Prostate gland (tissue), 2 donors: ENCODE measurements around the gene IRX2. TPM values are rescaled to one million over a fixed set of nuclear protein-coding genes. Genes with fewer than 3 reads are reported as not detected.
A peak's percentile ranks its signal among the peaks of the same experiment; 100 is the strongest.

Experiments used
- DNase-seq: peaks from one replicate; pipeline ENCODE4 v3.0.0-alpha.2; 2019; ENCODE audit warnings: low spot score
- H3K27ac ChIP-seq, 2 donors: fragments of 200-600 bp; sonication (generic); 2 replicates each; pipeline ENCODE4 v1.5.1; 2017 to 2019
- H3K27me3 ChIP-seq: fragments of 200-600 bp; sonication (generic); replicated peaks from 2 replicates; pipeline ENCODE4 v1.5.1; 2019; ENCODE audit not compliant: insufficient read depth
- H3K36me3 ChIP-seq, 2 donors: fragments of 200-600 bp; sonication (generic); 1 replicate in 1 of 2; 2 replicates in 1 of 2; pipeline versions ENCODE4 v1.5.1 to v1.8.1; 2017 to 2019
- H3K4me1 ChIP-seq: fragments of 200-600 bp; sonication (generic); replicated peaks from 2 replicates; pipeline ENCODE4 v1.5.1; 2019
- H3K4me3 ChIP-seq, 2 donors: fragments of 200-600 bp; sonication (generic); 2 replicates each; pipeline ENCODE4 v1.5.1; 2017 to 2019
- H3K9me3 ChIP-seq: fragments of 200-600 bp; sonication (generic); 2 replicates; pipeline ENCODE4 v1.5.1; 2017
- POLR2A ChIP-seq: fragments of 450-650 bp; IDR thresholded peaks from one replicate; pipeline ENCODE4 v1.6.1; 2016; ENCODE audit warnings: antibody characterized with exemption, mild to moderate bottlenecking
- POLR2AphosphoS5 ChIP-seq: sonication (generic); formaldehyde crosslinking; IDR thresholded peaks from one replicate; pipeline ENCODE4 v1.6.1; 2017; ENCODE audit warnings: antibody characterized with exemption
- WGBS: methylation state at CpG from one replicate; pipeline ENCODE4 v1.1.5; 2018; 5-methylcytosine and 5-hydroxymethylcytosine counted together
- intact Hi-C: fragments of 100-400 bp; cut with DNase I; formaldehyde crosslinking; loops from one replicate; pipeline ENCODE4 v1.14.2; 2022
- total RNA-seq, 2 donors: library from RNA; depleted of rRNA; stranded (reverse); fragments of >200 nt; gene quantifications; one replicate each; pipeline ENCODE4 v1.1.0, GENCODE V29; 2016
- TF ChIP-seq, protein P1 (sequence below), 4 experiments: fragments of 200-600 bp in 2 of 4; fragments of 450-650 bp in 2 of 4; sonication (generic) in 2 of 4; IDR thresholded peaks; 1 replicate in 3 of 4; 2 replicates in 1 of 4; pipeline ENCODE4 v1.5.1; 2016 to 2019; ENCODE audit warnings: antibody characterized with exemption in 4 of 4, mild to moderate bottlenecking in 2 of 4, moderate library complexity in 2 of 4

IRX2 gene
- total RNA-seq, 2 donors from 2014 or later = 10.2 to 20.6 TPM

DNA sequence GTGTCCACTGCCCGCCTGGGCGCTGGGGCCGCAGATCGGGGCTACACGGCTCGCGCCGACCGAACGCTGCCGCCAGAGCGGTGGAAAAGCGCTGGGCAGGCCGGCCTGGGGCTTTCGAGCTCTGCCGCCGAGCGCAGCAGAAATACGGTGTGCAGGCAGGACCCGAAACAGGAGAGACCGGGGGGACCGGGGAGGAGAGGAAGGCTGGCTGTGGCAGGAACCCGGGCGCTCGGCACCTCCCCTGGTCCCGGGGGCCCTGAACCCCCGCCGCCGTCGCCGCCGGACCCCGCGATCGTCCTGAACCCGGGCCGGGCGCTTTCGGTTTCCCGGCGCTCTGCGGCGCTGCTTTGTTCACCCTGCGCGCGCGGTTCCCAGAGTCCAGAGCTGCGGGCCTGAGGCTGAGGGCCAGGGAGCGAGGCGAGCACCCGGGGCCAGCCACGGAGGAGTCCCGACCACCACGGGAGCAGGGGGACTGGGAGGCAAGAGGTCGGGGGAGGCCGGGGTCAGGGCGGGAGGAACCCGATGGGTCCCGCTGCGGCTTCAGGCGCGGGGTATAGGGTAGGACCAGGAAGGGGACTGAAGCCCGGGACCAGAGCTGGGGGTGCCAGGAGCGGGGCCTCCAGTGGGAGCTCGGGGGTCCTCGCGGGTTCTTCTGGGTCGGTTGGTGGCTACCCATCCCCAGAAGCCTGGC lies 12.0 kb downstream of the IRX2 start:
- no peaks in the 10 kb centered on the region for H3K27me3 ChIP-seq
- TF ChIP-seq POLR2AphosphoS5 = no peak
- no peak for TF ChIP-seq POLR2A
- TF ChIP-seq, protein P1, sequence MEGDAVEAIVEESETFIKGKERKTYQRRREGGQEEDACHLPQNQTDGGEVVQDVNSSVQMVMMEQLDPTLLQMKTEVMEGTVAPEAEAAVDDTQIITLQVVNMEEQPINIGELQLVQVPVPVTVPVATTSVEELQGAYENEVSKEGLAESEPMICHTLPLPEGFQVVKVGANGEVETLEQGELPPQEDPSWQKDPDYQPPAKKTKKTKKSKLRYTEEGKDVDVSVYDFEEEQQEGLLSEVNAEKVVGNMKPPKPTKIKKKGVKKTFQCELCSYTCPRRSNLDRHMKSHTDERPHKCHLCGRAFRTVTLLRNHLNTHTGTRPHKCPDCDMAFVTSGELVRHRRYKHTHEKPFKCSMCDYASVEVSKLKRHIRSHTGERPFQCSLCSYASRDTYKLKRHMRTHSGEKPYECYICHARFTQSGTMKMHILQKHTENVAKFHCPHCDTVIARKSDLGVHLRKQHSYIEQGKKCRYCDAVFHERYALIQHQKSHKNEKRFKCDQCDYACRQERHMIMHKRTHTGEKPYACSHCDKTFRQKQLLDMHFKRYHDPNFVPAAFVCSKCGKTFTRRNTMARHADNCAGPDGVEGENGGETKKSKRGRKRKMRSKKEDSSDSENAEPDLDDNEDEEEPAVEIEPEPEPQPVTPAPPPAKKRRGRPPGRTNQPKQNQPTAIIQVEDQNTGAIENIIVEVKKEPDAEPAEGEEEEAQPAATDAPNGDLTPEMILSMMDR (IDR thresholded peaks at IDR 0.05) = no peak
- H3K4me3 ChIP-seq = peak overlapping the region; percentile 53 to 58
- intact Hi-C loops = no loop called here
- WGBS = 10% methylated on average over 42 of the region's 68 CpGs
- H3K36me3 ChIP-seq = no peaks in the 10 kb centered on the region
- H3K9me3 ChIP-seq = no peaks in the 10 kb centered on the region
- H3K27ac ChIP-seq = peak overlapping the region; percentile 50 to 58
- no peak for DNase-seq
- H3K4me1 ChIP-seq = peaks cover 7% of the 10 kb centered on the region

DNA sequence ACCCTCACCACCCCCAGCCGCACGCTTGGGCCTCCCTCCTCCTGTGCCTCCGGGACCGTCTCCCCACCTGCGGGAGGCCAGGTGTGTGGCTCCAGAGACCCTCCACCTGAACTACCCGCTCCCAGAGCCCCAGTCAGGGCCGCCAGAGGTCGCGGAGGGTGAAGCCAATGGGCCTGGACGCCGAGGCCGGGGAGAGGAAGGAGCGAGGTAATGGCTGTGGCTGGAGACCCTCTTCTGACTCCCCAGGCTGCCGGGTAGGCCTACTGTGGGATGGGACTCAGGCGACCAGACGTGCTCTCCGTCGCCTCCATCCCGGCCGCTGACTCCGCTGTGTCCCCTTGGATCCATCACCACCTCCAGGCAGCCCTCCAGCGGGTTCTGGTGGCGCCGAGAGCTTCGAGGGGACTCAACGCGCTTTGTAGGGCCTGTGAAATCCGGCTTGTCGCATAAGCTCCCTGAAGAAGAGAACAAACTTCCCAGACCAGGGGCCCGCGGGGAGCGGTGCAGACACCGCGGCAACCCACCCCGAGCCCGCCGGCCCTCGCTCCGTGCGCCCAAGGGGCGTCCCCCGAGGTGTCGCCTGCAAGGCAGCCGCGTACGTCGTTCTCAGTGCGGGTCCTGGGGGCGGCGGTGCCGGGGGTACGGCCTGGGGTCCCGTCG lies 12.6 kb downstream of the IRX2 start:
- peaks cover 7% of the 10 kb centered on the region for H3K4me1 ChIP-seq
- H3K4me3 ChIP-seq = peak overlapping the region; percentile 53 to 58

DNA sequence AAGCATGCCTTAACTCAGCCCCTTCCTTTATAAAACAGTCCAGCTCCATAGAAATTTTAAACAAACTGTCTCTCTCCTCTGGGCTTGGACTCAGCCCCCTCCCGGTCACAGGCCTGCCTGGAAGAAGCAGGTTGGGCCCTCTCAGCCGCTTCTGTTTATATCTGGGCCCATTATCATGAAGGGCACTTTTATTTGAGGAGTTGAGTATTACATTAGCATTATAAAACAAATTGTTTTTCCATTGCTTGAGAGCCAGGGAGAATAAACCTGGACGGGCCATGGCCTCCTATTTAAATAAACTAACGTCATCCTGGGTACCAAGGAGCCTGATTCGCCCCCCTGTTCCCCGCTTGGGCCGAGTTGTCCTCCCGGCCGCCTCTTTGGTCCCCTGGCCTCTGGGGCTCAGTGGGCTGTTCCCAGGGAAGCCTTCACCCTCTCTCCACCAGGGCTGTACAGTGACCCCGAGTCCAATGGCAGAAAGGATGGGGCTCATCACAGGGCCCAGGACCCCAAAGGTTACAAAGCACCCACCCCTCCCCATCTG lies 13.2 kb downstream of the IRX2 start:
- no peaks in the 10 kb centered on the region for H3K27me3 ChIP-seq
- peaks cover 7% of the 10 kb centered on the region for H3K4me1 ChIP-seq
- WGBS = 40% methylated on average over 10 of the region's 10 CpGs
- H3K9me3 ChIP-seq = no peaks in the 10 kb centered on the region
- DNase-seq = no peak
- H3K27ac ChIP-seq = no peak overlapping the region
- H3K36me3 ChIP-seq = no peaks in the 10 kb centered on the region
- intact Hi-C loops = no loop called here
- H3K4me3 ChIP-seq = no peak overlapping the region
- TF ChIP-seq, protein P1 (IDR thresholded peaks at IDR 0.05) = no peak
- no peak for TF ChIP-seq POLR2AphosphoS5
- TF ChIP-seq POLR2A = no peak

More for the DNA sequence above, 12.6 kb downstream of the IRX2 start:
- no peak for TF ChIP-seq POLR2A
- no peak for TF ChIP-seq POLR2AphosphoS5
- TF ChIP-seq, protein P1 (IDR thresholded peaks at IDR 0.05) = no peak
- Histone ChIP-seq H3K36me3 (no peaks in the 10 kb centered on the region), H3K27ac (peak overlapping the region; percentile 50 to 58), H3K27me3 (no peaks in the 10 kb centered on the region), H3K9me3 (no peaks in the 10 kb centered on the region)
- DNase-seq = no peak
- intact Hi-C loops = no loop called here
- 24% methylated on average over 54 of the region's 54 CpGs for WGBS

DNA sequence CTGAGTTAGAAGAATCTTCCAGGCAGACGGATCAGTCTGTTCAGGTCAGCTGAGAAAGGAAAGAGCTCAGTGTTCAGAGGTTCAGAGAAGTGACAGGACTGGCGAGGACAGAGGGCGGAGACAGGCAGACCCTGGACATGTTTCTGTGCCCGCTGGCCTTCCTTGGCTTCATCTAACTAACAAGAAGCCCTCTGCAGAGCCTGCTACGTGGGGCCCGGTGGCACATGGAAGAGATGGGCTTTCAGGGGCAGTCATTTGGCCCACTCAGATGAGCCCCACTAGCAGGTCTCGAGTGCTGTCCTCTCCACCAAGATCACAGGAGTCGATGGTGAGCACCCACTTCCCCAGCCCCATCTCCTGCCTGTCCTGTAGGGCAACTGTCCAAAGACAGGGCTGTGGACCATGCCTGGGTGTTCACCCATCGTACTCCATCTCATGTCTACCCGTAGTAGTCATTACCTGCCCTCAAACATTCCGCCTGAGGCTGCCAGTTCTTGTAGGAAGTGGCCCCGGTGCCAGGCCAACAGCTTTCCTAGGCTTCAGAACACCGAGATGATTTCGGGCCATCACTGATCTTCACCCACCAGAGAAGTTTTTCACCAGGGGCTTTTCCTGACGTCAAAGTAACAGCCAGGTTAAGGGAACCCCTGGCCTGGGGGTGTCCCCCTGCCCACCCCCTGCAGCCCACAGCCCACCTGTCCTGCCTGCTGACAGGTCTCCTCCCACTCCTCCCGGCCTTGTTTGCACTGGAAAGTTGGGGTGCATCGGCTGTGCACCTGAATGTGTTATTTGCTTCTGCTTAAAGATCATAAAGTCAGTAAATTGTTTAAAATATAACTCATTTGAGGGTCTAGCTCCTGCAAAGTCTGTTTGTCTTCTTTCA lies 14.0 kb downstream of the IRX2 start:
- WGBS = 89% methylated on average over 17 of the region's 17 CpGs
- intact Hi-C loops = no loop called here
- H3K9me3 ChIP-seq = no peaks in the 10 kb centered on the region
- H3K27me3 ChIP-seq = no peaks in the 10 kb centered on the region
- DNase-seq = no peak
- no peak overlapping the region for H3K27ac ChIP-seq
- no peaks in the 10 kb centered on the region for H3K36me3 ChIP-seq
- no peak overlapping the region for H3K4me3 ChIP-seq
- TF ChIP-seq POLR2A (no peak), POLR2AphosphoS5 (no peak)
- TF ChIP-seq, protein P1 (IDR thresholded peaks at IDR 0.05) = no peak
- peaks cover 5% of the 10 kb centered on the region for H3K4me1 ChIP-seq
